ENCODE results near the gene PCDHGA5. TPM values are rescaled to one million over a fixed set of nuclear protein-coding genes. Genes with fewer than 3 reads are reported as not detected.
"Not testable (repeated sequence)": the region's sequence is repeated elsewhere in the genome, so short reads cannot be mapped to it uniquely, and the experiment has no call there.

Gene PCDHGA5
- total RNA-seq, 4 donors from 2014 or later, result 2.0 to 14.5 (median 3.3) TPM

DNA sequence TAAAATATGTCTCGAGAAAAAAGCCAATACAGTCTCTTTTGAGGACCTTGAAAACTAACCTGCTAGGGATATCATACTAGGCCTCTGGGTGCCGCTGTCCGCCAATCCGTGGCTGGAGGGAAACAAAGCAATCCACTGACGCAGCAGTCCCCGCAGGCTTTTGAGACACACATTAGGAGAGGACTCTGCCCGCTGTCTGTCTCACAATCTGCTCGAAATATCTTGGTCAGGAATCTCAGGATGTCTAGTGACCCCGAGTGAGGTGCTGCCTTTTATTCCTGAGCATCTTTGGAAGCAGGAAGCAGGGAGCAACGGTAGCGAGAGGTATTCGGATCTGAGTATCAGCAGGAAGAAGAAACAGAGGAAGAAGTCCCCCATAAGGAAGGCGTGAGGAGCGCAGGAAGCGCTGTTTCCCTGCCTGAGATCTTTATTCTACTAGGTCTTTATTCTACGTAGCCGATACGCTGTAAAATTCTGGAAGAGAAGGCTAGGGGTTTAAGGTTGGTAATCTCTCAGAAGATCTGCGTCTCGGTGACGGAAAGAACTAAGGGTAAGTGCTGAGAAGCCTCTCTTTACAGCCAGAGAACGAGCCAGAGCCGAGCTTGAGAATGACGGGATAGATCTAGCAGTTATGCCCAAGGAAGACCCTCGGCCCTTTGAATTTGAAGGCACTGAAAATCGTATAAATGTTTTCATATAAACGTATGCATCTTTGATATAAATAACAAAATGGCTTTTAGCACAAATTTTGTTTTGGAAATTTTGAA lies 37.7 kb upstream of the PCDHGA5 start:
- TF ChIP-seq, protein P1, sequence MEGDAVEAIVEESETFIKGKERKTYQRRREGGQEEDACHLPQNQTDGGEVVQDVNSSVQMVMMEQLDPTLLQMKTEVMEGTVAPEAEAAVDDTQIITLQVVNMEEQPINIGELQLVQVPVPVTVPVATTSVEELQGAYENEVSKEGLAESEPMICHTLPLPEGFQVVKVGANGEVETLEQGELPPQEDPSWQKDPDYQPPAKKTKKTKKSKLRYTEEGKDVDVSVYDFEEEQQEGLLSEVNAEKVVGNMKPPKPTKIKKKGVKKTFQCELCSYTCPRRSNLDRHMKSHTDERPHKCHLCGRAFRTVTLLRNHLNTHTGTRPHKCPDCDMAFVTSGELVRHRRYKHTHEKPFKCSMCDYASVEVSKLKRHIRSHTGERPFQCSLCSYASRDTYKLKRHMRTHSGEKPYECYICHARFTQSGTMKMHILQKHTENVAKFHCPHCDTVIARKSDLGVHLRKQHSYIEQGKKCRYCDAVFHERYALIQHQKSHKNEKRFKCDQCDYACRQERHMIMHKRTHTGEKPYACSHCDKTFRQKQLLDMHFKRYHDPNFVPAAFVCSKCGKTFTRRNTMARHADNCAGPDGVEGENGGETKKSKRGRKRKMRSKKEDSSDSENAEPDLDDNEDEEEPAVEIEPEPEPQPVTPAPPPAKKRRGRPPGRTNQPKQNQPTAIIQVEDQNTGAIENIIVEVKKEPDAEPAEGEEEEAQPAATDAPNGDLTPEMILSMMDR (IDR thresholded peaks at IDR 0.05), result no peak
- ATAC-seq (ENCODE audit: low FRiP score) (peak; percentile 54), DNase-seq (ENCODE audit: low spot score) (no peak)

DNA sequence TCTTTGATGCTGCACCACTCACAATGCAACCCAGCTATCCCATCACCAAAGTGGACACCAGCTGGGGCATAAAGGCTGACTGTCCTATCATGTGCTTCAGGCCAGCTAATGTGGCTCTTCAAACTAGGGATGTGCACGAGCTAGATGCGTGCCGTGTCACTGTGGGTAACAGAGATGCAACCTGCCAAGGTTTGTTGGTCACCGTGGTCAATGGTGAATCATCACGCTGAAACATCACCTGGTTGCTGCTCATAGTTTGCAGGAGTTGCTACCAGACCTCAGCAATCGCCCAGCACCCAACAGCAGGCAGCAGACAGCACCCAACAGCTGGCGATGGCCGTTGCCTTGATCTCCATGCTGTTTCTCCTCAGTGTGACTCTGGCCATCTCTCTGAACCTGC lies 35.7 kb upstream of the PCDHGA5 start:
- ATAC-seq (ENCODE audit: low FRiP score) (no peak), DNase-seq (ENCODE audit: low spot score) (no peak)
- TF ChIP-seq, protein P1 (IDR thresholded peaks at IDR 0.05), result no peak

DNA sequence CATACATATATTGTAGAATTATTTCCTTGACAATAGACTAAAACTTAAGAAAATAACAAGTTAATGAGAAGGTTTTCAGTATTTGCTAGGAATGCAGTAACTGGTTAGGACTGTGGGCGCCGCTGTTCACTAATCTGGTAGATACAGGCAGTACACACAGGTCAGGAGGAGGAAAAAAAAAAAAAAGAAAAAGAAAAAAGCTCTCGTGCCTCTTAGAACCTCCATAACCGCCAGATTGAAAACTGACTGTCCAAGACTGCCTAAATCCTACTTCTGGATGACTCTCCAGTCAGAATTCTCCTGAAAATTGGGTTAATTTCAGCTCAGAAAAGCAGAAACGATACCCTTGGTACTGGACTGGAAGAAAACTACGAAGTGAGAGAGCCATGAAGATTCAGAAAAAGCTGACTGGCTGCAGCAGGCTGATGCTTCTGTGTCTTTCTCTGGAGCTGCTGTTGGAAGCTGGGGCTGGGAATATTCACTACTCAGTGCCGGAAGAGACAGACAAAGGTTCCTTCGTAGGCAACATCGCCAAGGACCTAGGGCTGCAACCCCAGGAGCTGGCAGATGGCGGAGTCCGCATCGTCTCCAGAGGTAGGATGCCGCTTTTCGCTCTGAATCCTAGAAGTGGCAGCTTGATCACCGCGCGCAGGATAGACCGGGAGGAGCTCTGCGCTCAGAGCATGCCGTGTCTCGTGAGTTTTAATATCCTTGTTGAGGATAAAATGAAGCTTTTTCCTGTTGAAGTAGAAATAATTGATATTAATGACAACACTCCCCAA lies 33.5 kb upstream of the PCDHGA5 start, which contains the start of gene PCDHGA1:
Gene PCDHGA1, plus strand, starts transcription at position 216 of the 782 bp plus-strand sequence.
- no peak for ATAC-seq (ENCODE audit: low FRiP score)
- DNase-seq (ENCODE audit: low spot score), result no peak
- TF ChIP-seq, protein P1 (IDR thresholded peaks at IDR 0.05), result no peak

- not testable (repeated sequence) for DNase-seq (ENCODE audit: low spot score); ATAC-seq (ENCODE audit: low FRiP score)
These were observed 31.4 kb upstream of the PCDHGA5 start for GRCh38 chr5:141332571-141332970.

DNA sequence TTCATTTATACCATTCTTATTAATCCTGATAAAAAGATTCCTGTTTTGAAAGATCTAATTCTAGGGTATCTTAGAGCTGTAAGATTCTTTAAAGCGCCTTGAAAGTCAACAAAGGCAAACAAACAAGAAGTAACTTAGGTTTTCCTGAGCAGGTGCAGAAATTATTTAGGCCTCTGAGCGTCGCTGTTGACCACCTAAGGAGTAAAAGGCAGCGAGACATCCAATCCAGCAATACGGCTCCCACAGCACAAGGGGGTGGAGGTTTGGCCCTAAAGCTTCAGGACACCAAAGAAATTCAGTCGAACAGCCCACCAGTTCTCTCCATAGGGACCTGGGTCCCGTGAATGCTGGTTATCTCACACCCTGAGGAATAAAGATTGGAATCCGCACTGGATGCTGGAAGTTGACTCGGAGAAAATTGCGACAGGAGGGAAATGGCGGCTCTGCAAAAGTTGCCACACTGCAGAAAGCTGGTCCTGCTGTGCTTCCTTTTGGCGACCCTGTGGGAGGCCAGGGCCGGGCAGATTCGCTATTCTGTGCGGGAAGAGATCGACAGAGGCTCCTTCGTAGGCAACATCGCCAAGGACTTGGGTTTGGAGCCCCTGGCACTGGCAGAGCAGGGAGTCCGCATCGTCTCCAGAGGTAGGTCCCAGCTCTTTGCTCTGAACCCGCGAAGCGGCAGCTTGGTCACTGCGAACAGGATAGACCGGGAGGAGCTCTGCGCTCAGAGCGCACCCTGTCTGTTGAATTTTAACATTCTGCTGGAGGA lies 25.2 kb upstream of the PCDHGA5 start, which contains the start of gene PCDHGA2:
Gene PCDHGA2, plus strand, starts transcription at position 223 of the 769 bp plus-strand sequence.
- no peak for ATAC-seq (ENCODE audit: low FRiP score)

DNA sequence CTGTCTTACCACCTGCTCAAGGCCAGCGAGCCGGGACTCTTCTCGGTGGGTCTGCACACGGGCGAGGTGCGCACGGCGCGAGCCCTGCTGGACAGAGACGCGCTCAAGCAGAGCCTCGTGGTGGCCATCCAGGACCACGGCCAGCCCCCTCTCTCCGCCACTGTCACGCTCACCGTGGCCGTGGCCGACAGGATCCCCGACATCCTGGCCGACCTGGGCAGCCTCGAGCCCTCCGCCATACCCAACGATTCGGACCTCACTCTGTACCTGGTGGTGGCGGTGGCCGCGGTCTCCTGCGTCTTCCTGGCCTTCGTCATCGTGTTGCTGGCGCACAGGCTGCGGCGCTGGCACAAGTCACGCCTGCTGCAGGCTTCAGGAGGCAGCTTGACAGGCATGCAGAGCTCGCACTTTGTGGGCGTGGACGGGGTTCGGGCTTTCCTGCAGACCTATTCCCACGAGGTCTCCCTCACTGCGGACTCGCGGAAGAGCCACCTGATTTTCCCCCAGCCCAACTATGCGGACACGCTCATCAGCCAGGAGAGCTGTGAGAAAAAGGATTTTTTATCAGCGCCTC lies 23.1 kb upstream of the PCDHGA5 start:
- not testable (repeated sequence) for DNase-seq (ENCODE audit: low spot score)

More for the DNA sequence above, 25.2 kb upstream of the PCDHGA5 start, which contains the start of gene PCDHGA2:
- TF ChIP-seq, protein P1 (IDR thresholded peaks at IDR 0.05), result no peak
- no peak for DNase-seq (ENCODE audit: low spot score)

GRCh38 chr5:141342773-141343172 lies 21.2 kb upstream of the PCDHGA5 start:
- ATAC-seq (ENCODE audit: low FRiP score), result no peak

More for the DNA sequence above, 23.1 kb upstream of the PCDHGA5 start:
- not testable (repeated sequence) for ATAC-seq (ENCODE audit: low FRiP score)

More at GRCh38 chr5:141342773-141343172, 21.2 kb upstream of the PCDHGA5 start:
- DNase-seq (ENCODE audit: low spot score), result no peak
- TF ChIP-seq, protein P1 (IDR thresholded peaks at IDR 0.05), result no peak
